DMS53 (cell line): Measurements from ENCODE around the gene TRAF4.
"Not testable (repeated sequence)": the region's sequence is repeated elsewhere in the genome, so short reads cannot be mapped to it uniquely, and the experiment has no call there.

Experiments
- DNase-seq: peaks from one replicate; lab custom pipeline; 2025; lab: John Stamatoyannopoulos, UW

The TRAF4 gene

DNA sequence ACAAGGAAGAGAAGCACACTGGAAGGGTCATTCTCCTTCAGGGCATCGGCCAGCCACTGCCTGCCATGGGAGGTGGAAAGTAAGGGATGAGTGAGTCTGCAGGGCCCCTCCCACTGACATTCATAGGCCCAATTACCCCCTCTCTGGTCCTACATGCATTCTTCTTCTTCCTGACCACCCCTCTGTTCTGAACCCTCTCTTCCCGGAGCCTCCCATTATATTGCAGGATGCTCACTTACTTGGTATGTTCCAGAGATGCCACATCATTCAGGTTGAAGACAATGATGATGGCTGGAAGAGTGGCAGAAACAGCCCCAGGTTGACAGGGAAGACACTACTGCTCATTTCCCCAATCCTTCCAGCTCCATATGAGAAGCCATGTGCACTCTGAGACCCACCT lies 28.6 kb upstream of the TRAF4 start:
- DNase-seq, result no peak

DNA sequence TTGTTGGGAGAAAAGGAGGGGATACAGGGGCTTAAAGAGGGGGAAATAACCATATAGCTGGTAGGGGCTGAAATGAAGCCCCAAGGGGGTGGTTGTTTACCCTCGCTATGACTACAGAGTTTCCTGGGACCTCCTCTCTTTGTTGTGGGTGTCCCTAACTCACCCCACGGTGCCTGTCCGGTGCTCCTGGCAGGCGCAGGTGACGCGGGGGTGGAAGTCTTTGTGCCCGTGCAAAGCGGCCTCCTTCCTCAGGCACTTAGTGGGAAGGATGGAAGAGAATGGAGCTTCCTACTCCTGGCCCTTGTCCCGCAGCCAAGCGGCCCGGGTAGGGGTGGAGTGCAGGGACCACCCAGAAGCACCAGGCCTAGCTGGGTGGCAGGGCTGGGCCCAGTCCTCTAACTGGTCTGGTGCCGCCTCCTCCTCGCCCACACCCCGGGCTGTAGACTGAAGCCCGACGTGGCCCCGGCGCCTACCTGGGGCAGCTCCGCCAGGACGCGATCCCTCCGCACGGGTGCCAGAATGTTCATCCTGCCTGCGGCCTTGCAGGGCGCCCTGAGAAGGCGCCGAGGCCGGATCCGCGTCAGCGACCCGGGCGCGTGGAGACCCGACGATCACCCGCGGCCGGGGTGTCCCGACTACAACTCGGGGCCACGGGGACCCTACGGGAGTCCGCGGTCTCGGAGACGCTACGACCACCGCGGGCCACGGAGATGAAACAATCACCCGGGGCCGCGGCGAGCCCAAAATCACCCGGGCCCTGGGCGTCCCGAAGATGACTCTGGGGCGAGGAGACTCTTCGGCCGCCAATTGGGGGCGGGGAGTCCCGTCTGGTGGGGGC lies 26.9 kb upstream of the TRAF4 start:
- DNase-seq, result peak; percentile 67

GRCh38 chr17:28717578-28718332 lies 26.1 kb upstream of the TRAF4 start, which contains the start of gene RAB34:
Gene RAB34 (minus strand): TSS chr17:28717868. CDS start chr17:28717266, 602 bp downstream.
- peak; percentile 85 for DNase-seq

DNA sequence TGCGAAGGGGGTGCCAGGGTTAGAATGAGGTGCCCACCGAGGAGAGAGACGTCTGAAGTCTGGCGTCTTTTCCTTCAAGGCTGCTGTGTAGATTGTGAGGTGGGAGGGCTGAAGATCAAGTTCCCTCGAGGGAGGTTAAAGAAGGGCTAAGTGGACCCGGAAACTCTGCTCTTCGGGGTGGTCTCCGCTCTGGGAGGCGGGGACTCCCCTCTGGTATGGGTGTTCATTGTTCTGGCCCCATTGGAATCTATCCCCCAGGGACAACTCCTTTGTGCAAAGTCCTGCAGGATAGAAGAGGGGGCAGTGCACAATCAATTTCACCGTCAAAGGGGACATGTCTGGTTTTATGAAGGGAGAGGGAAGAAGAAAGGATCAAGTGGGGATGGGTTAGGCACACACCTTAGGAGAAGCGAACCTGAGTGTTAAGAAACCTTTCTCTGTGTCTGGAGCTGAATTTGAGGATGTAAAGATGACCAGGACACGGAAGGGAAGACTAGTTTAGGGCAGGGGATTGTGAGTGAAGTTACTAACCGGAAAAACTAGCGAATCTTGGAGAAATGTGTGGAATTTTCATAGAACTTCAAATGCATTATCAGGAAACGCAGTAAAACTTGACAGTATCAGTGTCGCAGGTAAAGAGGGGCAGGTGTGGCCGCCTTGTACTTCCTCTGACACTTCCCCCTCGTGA lies 25.3 kb upstream of the TRAF4 start:
- DNase-seq, result no peak

GRCh38 chr17:28719021-28719433 lies 24.8 kb upstream of the TRAF4 start:
- no peak for DNase-seq

- DNase-seq, result peak; percentile 43
Measured at GRCh38 chr17:28720247-28720996, 23.4 kb upstream of the TRAF4 start.

DNA sequence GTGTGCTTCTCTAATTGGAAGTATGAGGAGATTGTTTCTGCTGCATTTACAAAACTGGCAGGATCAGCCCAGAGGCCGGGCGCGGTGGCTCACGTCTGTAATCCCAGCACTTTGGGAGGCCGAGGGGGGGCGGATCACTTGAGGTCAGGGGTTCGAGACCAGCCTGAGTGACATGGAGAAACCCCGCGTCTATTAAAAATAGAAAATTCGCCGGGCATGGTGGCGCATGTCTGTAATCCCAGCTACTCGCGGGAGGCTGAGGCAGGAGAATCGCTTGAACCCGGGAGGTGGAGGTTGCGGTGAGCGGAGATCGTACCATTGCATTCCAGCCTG lies 22.8 kb upstream of the TRAF4 start:
- DNase-seq, result not testable (repeated sequence)

- no peak for DNase-seq
Measured at GRCh38 chr17:28722417-28723158, 21.2 kb upstream of the TRAF4 start.

GRCh38 chr17:28723159-28723835 lies 20.5 kb upstream of the TRAF4 start:
- DNase-seq, result no peak

DNA sequence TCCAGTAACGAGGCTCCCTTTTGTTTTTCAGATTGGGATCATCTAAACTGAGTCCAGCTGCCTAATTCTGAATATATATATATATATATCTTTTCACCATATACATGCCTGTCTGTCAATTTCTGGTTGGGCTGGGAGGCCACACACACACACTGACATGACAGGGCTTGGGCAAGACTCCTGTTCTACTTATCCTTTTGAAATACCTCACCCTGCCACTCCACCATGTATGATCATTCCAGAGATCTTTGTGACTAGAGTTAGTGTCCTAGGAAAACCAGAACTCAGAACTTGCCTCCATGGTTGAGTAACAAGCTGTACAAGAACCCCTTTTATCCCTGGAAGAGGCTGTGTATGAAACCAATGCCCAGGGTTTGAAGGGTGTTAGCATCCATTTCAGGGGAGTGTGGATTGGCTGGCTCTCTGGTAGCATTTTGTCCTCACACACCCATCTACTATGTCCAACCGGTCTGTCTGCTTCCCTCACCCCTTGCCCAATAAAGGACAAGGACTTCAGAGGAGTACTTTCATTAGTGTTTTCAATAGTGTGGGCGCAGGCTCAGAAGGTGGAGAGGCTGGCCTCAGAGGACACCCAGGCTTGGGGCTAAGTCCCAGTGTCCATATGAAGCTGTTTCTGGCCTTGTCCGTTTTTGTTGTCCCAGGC lies 19.8 kb upstream of the TRAF4 start:
- DNase-seq, result peak; percentile 55

DNA sequence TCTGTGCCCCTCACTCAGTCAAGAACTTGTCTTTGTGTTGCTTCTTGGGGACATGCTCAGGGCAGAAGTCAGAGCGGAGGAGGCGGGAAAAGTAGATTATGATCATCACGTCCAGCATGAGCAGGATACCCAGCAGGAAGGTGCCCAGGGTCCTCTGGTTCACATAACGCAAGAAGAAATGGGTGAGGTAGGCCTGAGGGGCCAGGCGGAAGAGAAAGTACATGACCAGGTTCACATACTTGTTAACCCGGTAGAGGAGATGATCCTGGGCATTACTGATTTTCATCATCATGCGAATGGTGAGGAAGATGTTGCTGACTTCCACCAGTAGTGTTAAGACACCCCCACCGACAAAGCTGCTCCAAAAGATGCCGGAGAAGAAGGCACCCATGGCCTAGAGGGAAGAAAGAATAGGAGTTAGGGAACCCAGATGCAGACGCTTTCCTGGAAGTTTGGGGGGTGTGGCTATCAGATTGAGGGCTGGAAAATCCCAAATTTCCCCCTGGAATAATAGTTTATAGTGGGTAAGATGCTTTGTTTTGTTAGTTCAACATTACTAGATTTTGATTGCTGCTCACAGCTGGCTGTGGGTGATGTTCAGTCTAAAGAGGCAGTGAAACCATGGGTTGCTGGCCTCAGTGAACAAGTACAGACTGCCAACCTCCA lies 19.2 kb upstream of the TRAF4 start:
- peak; percentile 57 for DNase-seq

- DNase-seq, result peak; percentile 81
Measured at GRCh38 chr17:28725166-28725659, 18.6 kb upstream of the TRAF4 start.

DNA sequence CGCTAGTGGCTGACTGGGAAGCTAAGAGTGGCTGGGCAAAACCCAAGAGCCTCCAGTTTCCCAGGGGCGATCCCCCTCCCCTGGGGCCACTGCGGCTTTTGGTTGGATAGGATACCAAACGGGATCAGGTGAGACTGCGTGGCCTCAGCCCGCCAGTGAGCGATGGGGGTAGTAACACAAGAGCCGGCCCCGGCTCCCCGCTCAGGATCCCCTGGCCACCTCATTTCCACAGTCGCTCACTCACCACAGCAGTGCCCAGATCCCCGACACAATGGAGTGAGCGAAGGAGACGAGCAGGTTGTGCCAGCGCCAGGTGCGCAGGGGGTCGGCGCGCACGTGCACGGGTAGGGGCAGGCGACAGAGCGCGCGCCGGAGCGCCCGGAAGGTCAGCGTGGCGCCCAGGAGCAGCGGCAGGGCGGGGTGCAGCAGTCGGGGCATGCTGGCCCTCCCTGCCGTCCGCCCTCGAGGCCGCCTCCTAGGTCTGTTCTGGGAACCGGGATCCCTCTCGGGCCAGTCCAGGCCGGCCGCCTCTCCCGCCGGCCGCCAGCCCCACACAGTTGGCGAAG lies 18.1 kb upstream of the TRAF4 start:
- peak; percentile 92 for DNase-seq

GRCh38 chr17:28726226-28726626 lies 17.6 kb upstream of the TRAF4 start, which contains the start of gene TLCD1:
Gene TLCD1 (minus strand): TSS chr17:28726233. CDS start chr17:28726097, 136 bp downstream.
- peak; percentile 83 for DNase-seq

- DNase-seq, result peak; percentile 98
Measured at GRCh38 chr17:28726627-28727491, 17.0 kb upstream of the TRAF4 start.

DNA sequence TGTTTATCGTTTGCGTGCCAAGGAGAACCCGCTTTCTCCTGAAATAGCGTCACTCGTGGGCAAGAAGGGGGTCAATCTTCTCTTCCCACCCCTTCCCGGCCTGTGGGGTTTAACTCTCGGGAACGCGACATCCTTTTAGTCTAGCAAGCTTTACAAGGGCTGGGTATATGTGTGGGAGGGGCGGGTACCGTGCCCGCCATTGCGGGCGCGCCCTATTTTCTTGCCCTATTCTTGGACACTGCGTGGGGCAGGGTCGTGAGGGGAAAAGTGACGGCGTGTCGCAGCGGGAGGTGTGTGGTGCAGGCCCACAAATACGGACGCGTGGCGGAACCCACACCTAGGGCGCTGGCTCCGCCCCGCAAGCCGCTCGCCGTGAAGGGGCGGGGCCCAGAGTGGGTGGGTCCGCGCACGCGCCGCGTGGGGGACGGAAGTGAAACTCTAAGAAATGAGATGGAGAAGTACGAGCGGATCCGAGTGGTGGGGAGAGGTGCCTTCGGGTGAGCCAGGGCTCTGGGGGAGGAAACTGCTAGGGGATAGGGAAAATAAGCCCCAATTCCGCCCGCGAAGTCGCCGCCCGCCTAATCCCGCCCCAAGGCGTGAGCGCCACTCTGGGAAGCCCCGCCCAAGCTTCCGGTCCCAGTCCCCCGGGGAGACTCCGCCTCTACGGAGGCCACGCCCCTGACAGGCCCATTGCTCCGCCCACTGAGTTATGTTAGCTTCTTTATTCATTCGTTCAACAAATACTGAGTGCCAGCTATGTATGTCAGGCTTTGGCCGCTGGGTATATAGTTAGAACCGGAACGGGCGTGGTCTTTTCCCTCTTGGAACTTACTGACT lies 15.2 kb upstream of the TRAF4 start, which contains the start of gene NEK8:
NEK8 (plus strand) TSS at position 425 of the 837 bp plus-strand sequence; CDS start at position 451, 26 bp downstream.
- DNase-seq, result peak; percentile 93

DNA sequence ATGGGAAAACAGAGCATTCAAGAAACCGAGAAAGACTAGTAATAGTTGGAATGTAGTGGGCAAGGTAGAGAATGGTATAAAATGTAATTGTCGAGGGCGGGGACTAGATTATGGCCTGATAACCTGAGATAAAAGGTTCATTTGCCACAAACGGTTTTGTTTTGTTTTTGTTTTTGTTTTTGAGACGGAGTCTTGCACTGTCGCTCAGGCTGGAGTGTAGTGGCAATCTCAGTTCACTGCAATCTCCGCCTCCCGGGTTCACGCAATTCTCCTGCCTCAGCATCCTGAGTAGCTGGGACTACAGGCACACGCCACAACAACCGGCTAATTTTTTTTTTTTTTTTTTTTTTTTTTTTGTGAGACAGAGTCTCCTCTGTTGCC lies 13.9 kb upstream of the TRAF4 start:
- DNase-seq, result no peak
